Stimulated activated CD4-positive, alpha-beta T cell treated with anti-CD3 and anti-CD28 coated beads, Interleukin-4, amount 100 ng/mL, for 48 hours (primary cell): ENCODE measurements around the gene OR6B2.
"Not testable (repeated sequence)": the region's sequence is repeated elsewhere in the genome, so short reads cannot be mapped to it uniquely, and the experiment has no call there.

Source experiments
- DNase-seq, 2 donors: peaks; one replicate each; pipeline ENCODE4 v3.0.0-alpha.2; 2020; ENCODE audit warnings: low read depth in 2 of 2

OR6B2 gene

GRCh38 chr2:240030379-240031094 lies at the start of gene OR6B2:
OR6B2 (minus strand) TSS chr2:240030429; CDS start chr2:240030429, 0 bp downstream.
- DNase-seq, result no peak

- no peak for DNase-seq
Observed at GRCh38 chr2:240078631-240079030, 48.4 kb upstream of the OR6B2 start.

GRCh38 chr2:240077442-240077841 lies 47.2 kb upstream of the OR6B2 start:
- DNase-seq, result no peak

- DNase-seq, result no peak
Observed at GRCh38 chr2:240074545-240074944, 44.3 kb upstream of the OR6B2 start.

- no peak for DNase-seq
Observed at GRCh38 chr2:240070907-240071306, 40.7 kb upstream of the OR6B2 start.

GRCh38 chr2:240069829-240070228 lies 39.6 kb upstream of the OR6B2 start:
- no peak for DNase-seq

- no peak for DNase-seq
Observed at GRCh38 chr2:240068193-240068592, 38.0 kb upstream of the OR6B2 start.

- DNase-seq, result no peak
Observed at GRCh38 chr2:240066489-240066888, 36.3 kb upstream of the OR6B2 start.

GRCh38 chr2:240064898-240065297 lies 34.7 kb upstream of the OR6B2 start:
- no peak for DNase-seq

GRCh38 chr2:240060977-240061591 lies 30.9 kb upstream of the OR6B2 start:
- peak; percentile 22 to 25 for DNase-seq

- DNase-seq, result no peak
Observed at GRCh38 chr2:240056678-240057077, 26.4 kb upstream of the OR6B2 start.

GRCh38 chr2:240055177-240055917 lies 25.1 kb upstream of the OR6B2 start:
- no peak for DNase-seq

- DNase-seq, result no peak
Observed at GRCh38 chr2:240053173-240054155, 23.2 kb upstream of the OR6B2 start, which contains the start of gene OR6B3. OR6B3 (minus strand) TSS chr2:240053521.

- no peak for DNase-seq
Observed at GRCh38 chr2:240052524-240052923, 22.3 kb upstream of the OR6B2 start.

- DNase-seq, result no peak
Observed at GRCh38 chr2:240051697-240052096, 21.5 kb upstream of the OR6B2 start.

- DNase-seq, result no peak
Observed at GRCh38 chr2:240050278-240050677, 20.0 kb upstream of the OR6B2 start.

GRCh38 chr2:240048237-240048636 lies 18.0 kb upstream of the OR6B2 start:
- no peak for DNase-seq

GRCh38 chr2:240045098-240045497 lies 14.9 kb upstream of the OR6B2 start:
- no peak for DNase-seq

- not testable (repeated sequence) for DNase-seq
Observed at GRCh38 chr2:240044096-240044495, 13.9 kb upstream of the OR6B2 start.

- no peak for DNase-seq
Observed at GRCh38 chr2:240043279-240043989, 13.2 kb upstream of the OR6B2 start.

- no peak for DNase-seq
Observed at GRCh38 chr2:240042740-240043139, 12.5 kb upstream of the OR6B2 start.
